NCI-H345 (cell line): Measurements from ENCODE around the gene ATG101.
A peak's percentile ranks its signal among the peaks of the same experiment; 100 is the strongest.

ENCODE experiments used
- DNase-seq: peaks from one replicate; lab custom pipeline; 2025; lab: John Stamatoyannopoulos, UW

The ATG101 gene

DNA sequence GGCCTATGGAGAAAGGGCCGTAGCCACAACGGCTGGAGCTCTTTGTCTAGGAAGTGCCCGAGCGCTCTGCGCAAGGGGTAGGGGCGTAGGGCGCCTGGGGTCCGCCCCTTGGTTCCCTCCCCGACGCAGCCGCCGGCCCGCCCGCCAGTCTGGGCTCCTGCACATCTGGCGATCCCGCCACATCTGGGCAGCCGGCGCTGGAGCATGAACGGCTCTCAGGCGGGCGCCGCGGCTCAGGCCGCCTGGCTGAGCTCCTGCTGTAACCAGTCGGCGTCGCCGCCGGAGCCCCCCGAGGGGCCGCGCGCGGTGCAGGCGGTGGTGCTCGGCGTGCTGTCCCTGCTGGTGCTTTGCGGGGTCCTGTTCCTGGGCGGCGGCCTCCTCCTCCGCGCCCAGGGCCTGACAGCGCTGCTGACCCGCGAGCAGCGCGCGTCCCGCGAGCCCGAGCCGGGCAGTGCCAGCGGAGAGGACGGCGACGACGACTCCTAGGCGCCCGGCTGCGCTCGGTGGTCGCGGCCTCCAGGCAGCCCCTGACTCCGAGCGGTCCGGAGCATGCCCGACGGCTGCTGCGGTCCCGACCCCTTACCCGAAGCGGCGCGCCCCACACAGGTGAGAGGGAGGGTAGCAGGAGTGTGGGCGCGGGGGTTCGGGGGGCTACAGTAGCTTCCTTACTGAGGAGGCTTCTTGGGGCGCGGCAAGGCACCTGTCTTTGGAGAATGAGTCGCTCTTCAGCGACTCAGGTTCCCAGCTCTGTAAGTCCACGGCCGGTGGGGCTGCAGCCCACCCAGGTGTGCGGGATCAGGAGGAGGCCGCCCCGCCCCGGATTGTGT lies 10.0 kb downstream of the ATG101 start, which contains the start of gene SMIM41:
Gene SMIM41 (plus strand): TSS at position 129 of the 827 bp plus-strand sequence. CDS start 76 bp downstream, at position 205.
- DNase-seq, result no peak

DNA sequence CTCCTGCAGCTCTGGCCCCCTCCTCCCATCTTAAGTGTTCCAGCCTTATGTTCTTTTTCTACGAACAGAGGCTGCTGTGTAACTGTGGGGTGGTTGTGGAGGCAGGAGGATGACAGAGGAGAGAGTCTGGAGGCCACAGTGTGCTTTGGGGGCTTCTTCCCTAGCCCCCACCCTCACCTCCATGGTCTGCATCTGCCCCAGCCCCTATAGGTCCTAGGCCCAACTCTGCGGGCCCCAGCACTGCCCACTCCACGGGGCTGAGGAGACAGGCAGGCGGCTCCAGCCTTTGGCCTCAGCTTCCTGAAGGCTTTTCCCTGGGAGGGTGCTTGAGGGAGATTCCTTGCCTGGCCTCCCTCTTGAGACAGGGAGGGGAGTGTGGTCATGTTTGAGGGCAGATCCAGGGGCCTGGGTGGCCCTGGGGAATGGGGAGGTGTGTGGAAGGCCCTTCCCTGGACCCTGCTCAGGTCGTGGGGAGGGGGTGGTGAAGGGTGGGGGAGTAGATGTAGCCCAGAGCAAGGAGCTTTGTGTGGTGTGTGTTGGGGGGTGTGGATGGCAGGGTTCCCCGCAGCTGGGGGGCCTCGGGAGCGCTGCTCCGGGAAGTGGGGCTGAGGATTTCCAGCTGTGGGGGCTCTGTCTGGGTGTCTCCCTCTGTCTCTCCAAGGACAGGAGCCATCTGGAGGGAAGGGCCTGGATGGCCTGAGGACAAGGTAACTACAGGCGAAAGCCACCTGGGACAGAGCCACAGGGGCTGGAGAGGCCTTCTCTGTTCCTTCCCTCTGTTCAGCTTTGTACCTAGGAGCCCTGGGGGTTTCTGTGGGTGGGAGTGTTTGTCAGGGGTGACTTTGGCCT lies 10.8 kb downstream of the ATG101 start:
- no peak for DNase-seq

DNA sequence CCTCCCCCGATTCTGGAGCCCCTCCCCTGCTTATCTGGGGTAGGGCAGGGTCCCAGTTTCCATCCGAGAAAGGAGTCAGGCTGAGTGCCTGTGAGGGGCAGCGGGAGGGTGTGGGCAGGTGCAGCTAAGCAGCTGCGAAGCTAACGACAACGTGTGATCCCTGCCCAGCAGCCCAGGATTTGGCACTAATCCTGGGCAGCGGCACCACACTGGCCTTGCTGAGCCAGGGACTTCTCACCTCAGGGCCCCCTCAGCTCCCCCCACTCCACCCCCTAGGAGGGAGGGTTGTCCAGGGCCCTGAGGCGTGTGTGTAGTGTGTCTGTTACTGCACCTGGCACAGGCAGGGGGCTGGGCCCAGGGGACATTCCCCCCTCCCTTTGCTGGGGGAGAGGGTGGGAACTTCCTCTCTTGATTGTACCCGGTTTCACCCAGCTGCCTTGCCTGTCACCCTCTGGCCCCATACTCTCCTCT lies 11.5 kb downstream of the ATG101 start:
- peak; percentile 62 for DNase-seq

DNA sequence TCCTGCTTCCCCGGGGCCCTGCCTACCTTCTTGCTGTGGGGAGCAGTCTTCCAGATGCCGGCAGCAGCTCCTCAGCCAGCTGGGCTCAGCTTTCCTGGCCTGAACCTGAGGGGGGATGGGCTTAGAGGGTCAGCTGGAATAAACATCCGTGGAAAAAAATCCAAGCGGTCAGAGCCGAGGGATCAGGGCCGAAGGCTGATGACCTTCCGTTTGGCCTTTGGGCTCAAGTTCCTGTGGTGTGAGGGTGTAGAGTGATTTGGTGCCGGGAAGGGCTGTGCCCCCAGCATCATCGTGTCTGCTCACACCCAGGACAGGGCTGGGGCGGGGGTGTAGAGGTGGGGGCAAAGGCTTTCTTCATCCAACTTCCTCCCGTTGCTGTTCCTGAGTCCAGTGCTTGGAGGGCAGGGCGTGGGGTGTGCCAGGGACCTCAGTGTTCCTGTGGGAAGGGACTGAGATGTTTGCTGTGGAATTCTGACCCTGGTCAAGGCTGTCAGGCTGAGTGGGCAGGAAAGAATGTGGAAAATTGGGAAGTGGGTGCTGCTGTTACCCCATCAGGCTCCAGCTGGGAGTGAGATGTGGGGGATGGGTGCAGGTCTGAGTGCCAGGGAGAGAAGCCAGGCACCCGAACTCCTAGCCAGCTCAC lies 12.4 kb downstream of the ATG101 start:
- DNase-seq, result no peak

DNA sequence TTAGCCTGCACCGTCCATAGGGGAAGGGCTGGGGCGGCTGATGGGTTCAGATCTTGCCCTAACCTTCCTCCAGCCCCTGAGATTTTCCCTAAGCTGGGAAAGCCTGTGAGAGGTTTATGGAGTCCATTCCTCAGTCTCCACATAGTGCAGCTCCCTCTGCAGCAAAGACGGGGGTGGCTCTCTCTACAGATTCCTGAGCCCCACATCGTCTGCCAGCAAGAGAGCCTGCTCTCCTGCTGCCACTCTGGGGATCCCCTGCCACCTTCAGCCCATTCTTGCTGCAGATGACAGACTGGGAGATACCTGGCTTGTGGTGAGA lies 12.8 kb downstream of the ATG101 start:
- no peak for DNase-seq

DNA sequence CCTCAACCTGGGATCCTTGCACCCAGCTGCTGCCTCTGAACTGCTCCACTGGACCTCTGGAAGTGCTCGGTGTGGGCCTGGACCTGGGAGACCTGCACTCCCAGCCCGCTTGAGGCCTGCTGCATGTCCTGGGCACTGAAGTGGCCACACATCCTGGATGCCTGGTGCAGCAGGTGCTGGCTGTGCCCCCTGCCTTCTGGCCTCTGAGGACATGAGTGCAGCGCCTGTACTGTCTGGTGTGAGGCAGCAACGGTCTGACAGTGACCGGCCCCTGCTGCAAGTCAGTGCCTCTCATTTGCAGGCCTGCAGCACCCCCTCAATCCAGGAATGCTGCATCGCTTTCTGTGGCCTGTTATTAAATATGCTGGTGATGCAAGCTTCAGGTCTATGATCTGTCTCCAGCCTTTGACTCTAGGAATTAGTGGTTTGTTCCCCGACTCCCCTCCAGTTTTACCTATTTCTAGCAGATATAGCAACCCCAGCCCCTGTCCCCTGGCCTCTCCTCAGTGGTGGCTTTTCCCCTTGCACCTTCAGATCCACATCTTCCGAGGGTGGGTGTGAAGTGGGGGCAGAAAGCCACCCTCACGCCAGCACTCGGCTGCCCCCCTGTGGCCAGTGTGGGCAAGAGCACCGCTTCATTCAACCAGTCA lies 13.3 kb downstream of the ATG101 start:
- DNase-seq, result peak; percentile 52

DNA sequence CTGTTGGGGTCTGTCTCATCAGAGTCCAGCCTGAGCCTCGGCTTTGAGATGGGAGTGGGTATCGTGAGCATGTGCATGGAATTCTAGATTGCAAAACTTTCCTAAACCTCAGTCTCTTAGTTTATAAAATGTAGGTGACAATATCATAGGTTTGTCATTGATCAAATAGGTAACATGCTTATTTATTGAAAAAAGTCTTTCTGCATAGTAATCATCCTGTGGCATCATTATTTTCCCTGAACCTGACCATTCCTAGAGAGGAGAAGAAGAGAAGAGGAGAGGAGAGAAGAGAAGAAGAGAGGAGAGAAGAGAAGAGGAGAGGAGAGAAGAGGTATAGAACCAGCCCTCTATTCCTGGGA lies 13.8 kb downstream of the ATG101 start:
- no peak for DNase-seq

DNA sequence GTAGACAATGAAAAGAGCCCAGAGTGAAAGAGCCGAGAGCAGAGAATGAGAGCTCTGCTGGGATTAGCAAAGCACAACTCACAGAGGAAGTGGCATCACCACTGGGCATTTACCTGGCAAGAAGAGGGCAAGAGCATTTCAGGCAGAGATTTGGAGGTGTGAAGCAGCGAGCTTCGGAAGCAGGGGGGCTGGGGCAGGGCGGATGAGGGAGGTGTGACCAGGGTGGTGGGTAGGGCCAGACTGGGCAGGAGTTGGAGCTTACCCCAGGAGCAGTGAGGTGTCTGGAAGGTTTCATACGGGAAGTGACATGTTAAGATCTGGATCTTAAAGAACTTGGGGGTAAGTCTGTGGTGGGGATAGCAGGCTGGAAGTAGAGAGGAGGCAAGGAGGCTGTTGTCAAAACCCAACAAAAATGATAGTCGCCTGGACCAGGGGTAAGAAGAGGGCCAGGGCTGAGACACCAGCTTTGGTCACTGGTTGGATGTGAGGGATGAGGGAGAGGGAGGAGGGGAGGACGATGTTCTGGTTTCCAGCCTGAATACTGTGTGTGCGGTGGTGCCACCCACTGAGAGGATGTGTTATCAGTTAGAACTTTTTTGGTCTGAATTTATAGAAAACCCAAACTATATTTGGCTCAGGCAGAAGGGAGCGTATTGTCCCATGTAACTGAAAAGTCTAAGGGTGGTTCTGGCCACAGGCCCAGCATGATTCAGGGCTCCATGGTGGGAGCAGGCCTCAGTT lies 14.9 kb downstream of the ATG101 start:
- no peak for DNase-seq

DNA sequence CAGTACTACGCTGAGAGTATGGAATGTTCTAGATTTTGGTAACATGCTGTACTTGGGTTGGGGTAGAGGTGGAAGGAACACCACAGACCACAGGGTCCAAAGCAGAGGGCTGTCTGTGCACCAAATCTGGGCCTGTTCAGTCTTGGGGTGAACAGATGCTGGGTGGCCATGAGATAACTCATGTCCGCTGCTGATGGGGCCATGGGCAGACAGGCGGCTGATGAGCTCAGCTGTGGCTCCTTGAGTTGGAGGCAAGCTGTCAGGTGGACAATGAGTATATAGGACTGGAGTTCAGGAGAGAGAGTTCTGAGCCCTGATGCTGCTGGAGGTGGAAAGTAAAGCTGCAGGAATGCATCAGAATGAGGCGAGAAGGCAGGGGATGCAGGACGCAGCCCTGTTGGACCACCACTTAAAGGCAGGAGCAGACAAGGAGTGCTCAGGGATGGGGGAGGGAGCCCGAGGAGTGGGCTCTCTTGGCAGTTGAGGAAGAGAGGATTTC lies 16.0 kb downstream of the ATG101 start:
- no peak for DNase-seq

DNA sequence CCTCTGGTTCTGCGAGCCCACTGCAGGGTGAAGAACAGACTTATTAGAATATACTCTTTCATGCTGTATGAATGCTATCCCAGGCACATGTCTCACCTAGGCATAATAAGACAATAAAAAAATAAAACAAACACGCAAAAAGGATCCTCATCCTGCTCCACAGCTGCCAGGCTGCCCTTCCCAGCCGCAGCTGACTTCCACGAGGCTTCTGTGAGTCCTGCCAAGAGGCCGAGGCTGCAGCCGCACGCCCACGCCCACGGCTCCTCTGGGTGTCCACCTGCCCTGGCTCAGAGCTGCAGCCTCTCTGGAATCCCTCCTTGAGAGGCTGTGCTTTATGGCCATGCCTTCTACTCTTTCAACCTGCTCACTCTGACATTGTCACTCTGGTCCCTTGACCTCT lies 16.6 kb downstream of the ATG101 start:
- DNase-seq, result no peak

DNA sequence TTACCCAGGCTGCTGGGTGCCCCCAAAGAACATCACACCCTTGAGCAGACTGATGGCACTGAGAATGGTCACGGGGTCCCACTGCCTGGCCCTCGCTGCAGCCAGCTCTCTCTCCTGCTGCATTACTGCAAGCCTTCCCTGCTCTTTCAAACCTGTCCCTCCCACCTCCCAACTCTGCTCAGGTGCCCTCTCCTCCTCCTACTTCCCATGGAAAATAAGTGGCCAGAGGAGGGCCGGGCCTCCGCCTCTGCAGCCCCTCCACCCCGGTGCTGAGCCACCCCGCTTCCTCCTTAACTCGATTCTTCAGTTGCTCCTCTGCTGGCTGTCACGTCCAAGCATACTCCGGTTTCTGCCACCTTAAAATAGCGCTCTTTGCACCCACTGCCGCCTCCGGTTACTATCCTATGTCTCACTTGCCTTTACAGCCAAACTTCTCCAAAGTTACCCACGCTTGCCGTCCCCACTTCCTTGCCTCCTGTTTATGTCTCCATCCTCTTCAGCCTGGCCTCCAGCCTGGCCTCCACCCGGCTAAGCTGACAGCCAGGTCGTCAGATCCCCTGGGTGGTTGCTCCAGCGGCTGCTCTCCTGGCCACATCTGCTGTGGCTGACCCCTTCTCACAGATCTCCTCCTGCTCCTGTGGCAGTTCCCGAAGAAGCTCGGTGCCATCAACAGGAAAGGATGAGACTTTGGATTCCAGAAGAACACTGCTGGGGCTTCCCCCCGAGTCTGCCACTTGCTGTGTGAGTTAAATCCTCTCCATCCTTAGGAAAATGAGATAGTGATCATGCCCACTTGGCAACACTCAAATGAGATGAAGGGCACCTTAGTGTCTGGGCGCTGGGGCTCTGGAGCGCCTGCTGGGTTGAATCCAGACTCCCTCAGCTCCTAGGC lies 17.4 kb downstream of the ATG101 start:
- no peak for DNase-seq

DNA sequence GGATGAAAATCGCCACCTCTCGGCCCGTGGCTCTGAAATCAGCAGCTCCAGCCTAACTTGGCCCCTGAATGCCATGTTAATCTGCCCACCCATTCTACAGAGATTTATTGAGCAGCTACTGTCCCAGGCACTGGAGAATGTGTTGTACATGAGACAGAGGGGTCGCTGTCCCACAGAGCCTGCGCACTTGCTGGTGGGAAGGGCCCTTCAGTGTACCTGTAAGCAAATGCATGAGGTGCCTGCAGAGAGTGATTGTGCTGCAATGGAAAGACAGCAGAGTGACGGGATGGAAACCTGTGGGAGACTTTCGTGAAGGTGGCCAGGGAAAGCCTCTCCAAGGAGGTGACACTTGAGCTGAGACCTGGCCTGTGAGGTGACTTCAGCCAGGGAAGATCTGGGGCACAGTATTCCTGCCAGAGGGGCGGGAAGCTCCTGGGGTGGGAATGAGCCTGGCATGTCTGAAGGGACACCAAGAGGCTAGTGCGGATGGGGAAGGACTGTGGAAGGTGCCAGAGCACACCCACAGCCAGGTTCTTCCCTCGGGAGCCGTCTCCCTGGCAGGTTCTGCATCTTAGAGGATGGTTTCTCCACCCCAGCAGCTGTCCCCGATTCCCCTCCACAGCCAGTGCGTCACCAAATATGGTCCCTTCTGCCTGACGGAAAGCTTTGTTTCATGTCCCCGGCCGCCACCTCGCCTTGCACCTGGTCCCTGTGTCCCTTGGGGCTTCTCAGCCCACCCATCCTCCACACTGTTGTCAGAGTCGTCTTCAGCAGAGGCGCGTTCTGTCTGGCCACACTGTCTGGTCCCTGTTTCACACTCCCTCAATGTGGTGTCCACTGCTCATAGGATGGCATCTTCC lies 18.4 kb downstream of the ATG101 start:
- peak; percentile 27 for DNase-seq

DNA sequence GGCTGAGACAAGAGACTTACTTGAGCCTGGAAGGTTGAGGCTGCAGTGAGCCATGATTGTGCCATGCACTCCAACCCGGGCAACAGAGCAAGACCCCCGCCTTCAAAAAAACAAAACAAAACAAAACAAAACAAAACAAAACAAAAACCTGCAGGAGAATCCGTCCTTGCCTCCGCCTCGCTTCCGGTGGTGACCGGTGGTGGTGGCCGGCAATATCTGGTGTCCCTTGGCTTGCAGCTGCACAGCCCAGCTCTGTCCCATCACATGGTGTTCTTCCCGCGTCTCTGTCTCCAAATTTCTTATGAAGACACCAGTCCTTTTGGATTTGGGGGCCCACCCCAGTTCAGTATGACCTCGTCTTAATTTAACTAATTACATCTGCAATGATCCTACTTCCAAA lies 19.7 kb downstream of the ATG101 start:
- no peak for DNase-seq

DNA sequence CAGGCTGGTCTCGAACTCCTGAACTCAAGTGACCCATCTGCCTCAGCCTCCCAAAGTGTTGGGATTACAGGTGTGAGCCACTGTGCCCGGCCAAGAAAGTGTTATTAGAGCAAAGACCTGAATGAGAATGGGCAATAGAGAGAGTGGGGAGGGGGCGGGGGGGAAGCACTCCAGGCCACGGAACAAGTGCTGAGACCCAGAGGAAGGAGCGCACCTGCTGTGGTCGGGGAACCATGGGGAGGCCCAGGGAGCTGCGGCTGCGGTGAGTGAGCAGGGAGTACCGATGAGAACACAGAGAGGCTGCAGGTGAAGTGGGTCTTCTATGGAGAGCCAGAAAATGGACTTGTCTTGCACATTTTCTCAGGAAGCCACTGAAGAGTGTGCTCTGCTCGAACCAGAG lies 20.5 kb downstream of the ATG101 start:
- DNase-seq, result no peak

DNA sequence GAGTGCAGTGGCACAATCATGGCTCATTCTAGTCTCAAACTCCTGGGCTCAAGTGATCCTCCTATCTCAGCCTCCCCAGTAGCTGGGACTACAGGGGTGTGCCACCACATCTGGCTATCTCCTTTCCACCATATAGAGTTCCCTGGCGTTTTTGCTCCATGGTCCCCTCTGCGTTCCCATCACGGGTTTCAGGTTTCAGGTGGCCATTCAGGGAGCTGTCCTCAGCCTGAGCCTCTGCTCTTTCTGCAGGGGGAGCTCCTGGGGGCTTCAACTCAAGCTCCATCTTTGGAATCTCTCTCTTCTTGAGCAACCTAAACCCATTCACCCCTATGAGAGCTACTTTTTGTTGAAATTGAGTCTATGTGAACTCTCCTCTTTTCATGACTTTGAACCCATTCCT lies 21.3 kb downstream of the ATG101 start:
- no peak for DNase-seq

DNA sequence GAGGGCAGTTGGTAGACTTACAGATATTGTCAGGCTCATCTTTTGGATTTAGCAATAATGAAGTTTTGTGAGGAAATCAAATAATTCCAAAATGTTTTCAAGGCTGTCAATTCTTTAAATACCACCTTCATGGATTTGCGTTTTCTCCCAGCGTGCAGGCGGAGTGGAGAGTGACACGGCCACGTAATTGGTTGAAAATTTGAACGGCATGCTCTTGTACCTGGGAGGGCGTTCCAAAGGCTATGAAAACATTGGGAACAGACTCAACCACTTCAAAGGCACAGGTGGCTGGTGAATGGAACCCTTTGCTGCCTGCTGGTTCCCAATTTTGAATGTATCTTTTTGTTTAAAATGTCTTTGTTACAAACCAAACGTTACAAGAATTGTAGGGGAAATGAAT lies 22.1 kb downstream of the ATG101 start:
- peak; percentile 73 for DNase-seq

DNA sequence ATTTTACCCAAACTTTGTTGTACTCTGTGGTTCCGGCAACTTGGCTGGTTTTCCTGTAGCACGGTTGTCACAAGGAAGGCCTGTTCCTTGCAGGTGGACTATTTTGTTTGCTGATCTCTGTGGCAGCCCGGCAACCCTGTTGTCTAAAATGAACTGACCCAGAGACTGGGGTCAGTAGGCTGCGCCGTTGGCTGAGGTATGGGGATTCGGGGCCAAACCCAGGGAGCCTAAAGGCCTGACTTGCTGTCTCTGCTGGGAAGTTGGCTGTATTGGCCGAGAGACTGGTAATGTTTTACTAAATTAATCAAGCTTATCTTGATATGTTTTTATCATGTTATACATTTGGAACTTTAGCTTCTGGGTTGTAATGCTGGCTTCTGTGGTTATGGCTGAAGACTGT lies 23.6 kb downstream of the ATG101 start:
- no peak for DNase-seq

DNA sequence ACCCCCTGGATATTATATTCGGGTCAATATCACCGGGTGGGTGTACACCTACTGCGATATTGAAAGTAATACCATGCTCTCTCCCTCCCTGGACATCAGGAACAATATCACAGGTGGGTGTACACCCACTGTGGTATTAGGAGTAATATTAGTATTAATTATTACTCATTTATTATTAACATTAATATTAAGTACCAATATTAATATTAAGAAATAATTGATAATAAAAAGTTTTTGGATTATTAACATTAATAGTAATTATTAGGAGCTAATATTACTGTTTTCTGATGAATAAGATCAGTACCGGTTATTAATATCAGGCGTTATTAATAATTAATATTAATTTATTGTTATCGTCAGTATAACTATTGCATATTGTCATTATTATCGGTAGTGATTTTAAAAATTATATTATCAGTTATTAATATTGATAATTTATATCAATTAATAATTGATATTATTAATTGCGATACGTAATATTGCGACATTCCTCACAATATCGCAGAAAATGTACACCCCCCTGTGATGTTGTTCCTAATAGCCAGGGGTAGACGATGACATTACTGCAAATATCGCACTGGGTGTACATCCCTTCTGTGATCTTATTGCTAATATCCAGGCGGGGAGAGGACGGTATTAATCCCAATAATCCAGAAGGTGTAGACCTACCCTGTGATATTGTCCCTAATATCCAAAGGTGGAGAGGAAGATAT lies 26.7 kb downstream of the ATG101 start:
- no peak for DNase-seq
